CD14-positive monocyte (primary cell): Measurements from ENCODE around the gene ITGB1. TPM values are rescaled to one million over a fixed set of nuclear protein-coding genes. Genes with fewer than 3 reads are reported as not detected.
A peak's percentile ranks its signal among the peaks of the same experiment; 100 is the strongest.

Experiments used
- DNase-seq, 3 donors: peaks; one replicate each; pipeline ENCODE4 v3.0.0-alpha.2; 2011 to 2022
- H2AFZ ChIP-seq: 2 replicates; pipeline ENCODE4 v1.6.0; 2012; ENCODE audit warnings: mild to moderate bottlenecking, low read depth, low read length, inconsistent platforms; ENCODE audit not compliant: insufficient read depth, poor library complexity, severe bottlenecking
- H3K27ac ChIP-seq, 2 donors: 1 replicate in 1 of 2; 2 replicates in 1 of 2; pipeline ENCODE4 v1.5.1; 2012 to 2013; ENCODE audit warnings: low read length in 2 of 2, control low read depth in 1 of 2, inconsistent platforms in 1 of 2, low read depth in 1 of 2, mild to moderate bottlenecking in 1 of 2
- H3K27me3 ChIP-seq, 2 donors: one replicate each; pipeline versions ENCODE4 v1.6.0 to v1.6.1; 2011 to 2013; ENCODE audit warnings: low read length in 2 of 2; ENCODE audit not compliant: control insufficient read depth in 2 of 2, insufficient read depth in 2 of 2
- H3K36me3 ChIP-seq, 2 donors: replicated peaks in 1 of 2; 1 replicate in 1 of 2; 2 replicates in 1 of 2; pipeline versions ENCODE4 v1.5.1 to v1.6.1; 2012 to 2013; ENCODE audit warnings: low read length in 2 of 2, control low read depth in 1 of 2, inconsistent platforms in 1 of 2, mild to moderate bottlenecking in 1 of 2; ENCODE audit not compliant: insufficient read depth in 2 of 2, control insufficient read depth in 1 of 2
- H3K4me1 ChIP-seq, 2 donors: 1 replicate in 1 of 2; 2 replicates in 1 of 2; pipeline versions ENCODE4 v1.5.1 to v1.6.1; 2012 to 2013; ENCODE audit warnings: low read length in 2 of 2, control low read depth in 1 of 2, inconsistent platforms in 1 of 2, mild to moderate bottlenecking in 1 of 2, moderate library complexity in 1 of 2; ENCODE audit not compliant: insufficient read depth in 2 of 2, control insufficient read depth in 1 of 2
- H3K4me2 ChIP-seq: replicated peaks from 2 replicates; pipeline ENCODE3; 2012; ENCODE audit warnings: low read length, moderate library complexity, mild to moderate bottlenecking; ENCODE audit not compliant: poor library complexity, severe bottlenecking; ENCODE audit errors: extremely low read depth
- H3K4me3 ChIP-seq, 3 experiments: fragments of 200-600 bp in 1 of 3; sonication (generic) in 1 of 3; replicated peaks in 1 of 3; 1 replicate in 2 of 3; 2 replicates in 1 of 3; pipeline ENCODE4 v1.5.1; 2011 to 2013; ENCODE audit warnings: low read length in 3 of 3, mild to moderate bottlenecking in 3 of 3, control low read depth in 2 of 3, low read depth in 2 of 3, inconsistent platforms in 1 of 3, moderate library complexity in 1 of 3
- H3K79me2 ChIP-seq: 2 replicates; pipeline ENCODE4 v1.6.0; 2012; ENCODE audit warnings: mild to moderate bottlenecking, control low read depth, inconsistent platforms, low read length, moderate library complexity; ENCODE audit not compliant: insufficient read depth
- H3K9ac ChIP-seq: 2 replicates; pipeline ENCODE4 v1.6.0; 2017; ENCODE audit warnings: low read length, mild to moderate bottlenecking; ENCODE audit not compliant: insufficient read depth, poor library complexity, severe bottlenecking
- H3K9me3 ChIP-seq, 2 donors: replicated peaks in 1 of 2; 1 replicate in 1 of 2; 2 replicates in 1 of 2; pipeline versions ENCODE4 v1.5.1 to v1.6.1; 2012 to 2013; ENCODE audit warnings: low read length in 2 of 2, control low read depth in 1 of 2; ENCODE audit not compliant: control insufficient read depth in 1 of 2, insufficient read depth in 1 of 2
- H4K20me1 ChIP-seq: 2 replicates; pipeline ENCODE4 v1.6.0; 2012; ENCODE audit warnings: mild to moderate bottlenecking, low read length, control low read depth, moderate library complexity; ENCODE audit not compliant: insufficient read depth
- H3K27ac Mint-ChIP-seq, 7 donors: one replicate each; pipeline ENCODE4 v1.8.0; 2020; ENCODE audit warnings: mild to moderate bottlenecking in 7 of 7, mixed read lengths in 7 of 7, moderate library complexity in 6 of 7, inconsistent platforms in 2 of 7
- H3K27me3 Mint-ChIP-seq, 3 donors: one replicate each; pipeline ENCODE4 v1.8.0; 2021 to 2022; ENCODE audit warnings: low read depth in 3 of 3, mild to moderate bottlenecking in 3 of 3, mixed read lengths in 3 of 3, moderate library complexity in 3 of 3, inconsistent platforms in 1 of 3
- H3K36me3 Mint-ChIP-seq, 2 donors: one replicate each; pipeline ENCODE4 v1.8.0; 2020; ENCODE audit warnings: mixed read lengths in 2 of 2, inconsistent platforms in 1 of 2, mild to moderate bottlenecking in 1 of 2
- H3K4me1 Mint-ChIP-seq: one replicate; pipeline ENCODE4 v1.8.0; 2020; ENCODE audit warnings: mild to moderate bottlenecking, mixed read lengths
- H3K4me3 Mint-ChIP-seq, 2 donors: one replicate each; pipeline ENCODE4 v1.8.0; 2020; ENCODE audit warnings: mild to moderate bottlenecking in 2 of 2, mixed read lengths in 2 of 2, moderate library complexity in 1 of 2
- H3K9me3 Mint-ChIP-seq, 7 donors: one replicate each; pipeline ENCODE4 v1.8.0; 2020 to 2022; ENCODE audit warnings: mixed read lengths in 7 of 7, mild to moderate bottlenecking in 6 of 7, moderate library complexity in 6 of 7, inconsistent platforms in 2 of 7
- CTCF ChIP-seq: fragments of 200-600 bp; IDR thresholded peaks from one replicate; pipeline ENCODE4 v1.8.0; 2022; ENCODE audit warnings: antibody characterized with exemption, mild to moderate bottlenecking
- WGBS: methylation state at CpG from one replicate; pipeline ENCODE4 v1.1.5; 2013; ENCODE audit warnings: missing lambda C conversion rate; ENCODE audit not compliant: insufficient coverage; 5-methylcytosine and 5-hydroxymethylcytosine counted together
- intact Hi-C, 2 donors: fragments of 100-400 bp; cut with micrococcal nuclease; formaldehyde crosslinking; loops; one replicate each; pipeline versions ENCODE4 v1.15.0 to v1.15.1; 2023
- polyA plus RNA-seq, 3 donors: library from polyadenylated mRNA; depleted of rRNA in 1 of 3; unstranded in 2 of 3; stranded (reverse) in 1 of 3; fragments of 300-500 nt in 2 of 3; fragments of >200 nt in 1 of 3; fragmentation: Illumina TruSeq in 2 of 3; gene quantifications; 1 replicate in 2 of 3; 2 replicates in 1 of 3; pipeline ENCODE4 v1.2.3, GENCODE V29; 2012 to 2021

The ITGB1 gene
- polyA plus RNA-seq, 3 donors, result 58.2 to 157 (median 127) TPM

GRCh38 chr10:32984003-32984600 is 26.1 kb upstream of the ITGB1 start:
- Mint-ChIP-seq H3K4me3 (no peak overlapping the region), H3K27me3 (peaks cover 0 to 4% (median 3%) of the 10 kb centered on the region in 3 donors), H3K4me1 (peaks cover 47% of the 10 kb centered on the region), H3K9me3 (peaks cover 0 to 3% (median 0%) of the 10 kb centered on the region in 7 donors), H3K27ac (peak overlapping the region in 5 of 7 donors; percentile 68 to 97 (median 91)), H3K36me3 (no peaks in the 10 kb centered on the region)
- Histone ChIP-seq H3K9ac (no peak overlapping the region), H2AFZ (no peak overlapping the region), H3K27ac (peak overlapping the region in 1 of 2 donors; percentile 92), H3K4me2 (no peak overlapping the region), H3K27me3 (no peaks in the 10 kb centered on the region), H3K9me3 (no peaks in the 10 kb centered on the region), H4K20me1 (no peaks in the 10 kb centered on the region), H3K4me1 (peaks cover 32% of the 10 kb centered on the region in 2 donors), H3K79me2 (no peaks in the 10 kb centered on the region), H3K36me3 (no peaks in the 10 kb centered on the region), H3K4me3 (no peak overlapping the region)
- no peak for DNase-seq
- TF ChIP-seq CTCF, result no peak
- 100% methylated on average over 2 of the region's 4 CpGs for WGBS
- intact Hi-C loops, result loop anchor here in 1 of 2 donors (5.0 kb wide), 1 partner anchor 37 kb away; no protein-coding TSS in a partner anchor

GRCh38 chr10:32982911-32983909 is 25.2 kb upstream of the ITGB1 start:
- no peak overlapping the region for H2AFZ ChIP-seq
- no peaks in the 10 kb centered on the region for H3K36me3 ChIP-seq
- Mint-ChIP-seq H3K4me1 (peaks cover 47% of the 10 kb centered on the region), H3K4me3 (no peak overlapping the region), H3K27me3 (peaks cover 0 to 4% (median 3%) of the 10 kb centered on the region in 3 donors), H3K9me3 (peaks cover 0 to 2% (median 0%) of the 10 kb centered on the region in 7 donors), H3K36me3 (no peaks in the 10 kb centered on the region), H3K27ac (peak overlapping the region in 4 of 7 donors; percentile 25 to 63 (median 36))
- H3K9ac ChIP-seq, result no peak overlapping the region
- WGBS, result no CpG with 5 or more reads among the region's 4 CpGs
- intact Hi-C loops, result loop anchor here in 1 of 2 donors (5.0 kb wide), 1 partner anchor 36 kb away; no protein-coding TSS in a partner anchor
- peaks cover 32% of the 10 kb centered on the region in 2 donors for H3K4me1 ChIP-seq
- H3K4me2 ChIP-seq, result no peak overlapping the region
- no peak for TF ChIP-seq CTCF
- no peak overlapping the region for H3K4me3 ChIP-seq
- no peaks in the 10 kb centered on the region for H3K9me3 ChIP-seq
- no peaks in the 10 kb centered on the region for H4K20me1 ChIP-seq
- DNase-seq, result peak in 2 of 3 donors; percentile 41 to 81
- H3K79me2 ChIP-seq, result no peaks in the 10 kb centered on the region
- H3K27me3 ChIP-seq, result no peaks in the 10 kb centered on the region
- no peak overlapping the region for H3K27ac ChIP-seq
